Liver (tissue), 9 donors: Measurements from ENCODE around the gene FSIP1. TPM values are rescaled to one million over a fixed set of nuclear protein-coding genes. Genes with fewer than 3 reads are reported as not detected.

ENCODE experiments used
- DNase-seq: peaks from one replicate; pipeline ENCODE4 v3.0.0-alpha.2; 2017; ENCODE audit warnings: low spot score
- H3K27ac ChIP-seq, 2 donors: one replicate each; pipeline ENCODE4 v1.7.0; 2013; ENCODE audit warnings: inconsistent platforms in 2 of 2, low read length in 2 of 2, control low read depth in 1 of 2, low read depth in 1 of 2, mild to moderate bottlenecking in 1 of 2
- H3K27me3 ChIP-seq, 4 donors: one replicate each; pipeline versions ENCODE4 v1.6.1 to v1.7.0; 2013; ENCODE audit warnings: low read length in 3 of 4, inconsistent platforms in 1 of 4, mild to moderate bottlenecking in 1 of 4, moderate library complexity in 1 of 4; ENCODE audit not compliant: control insufficient read depth in 4 of 4, insufficient read depth in 4 of 4
- H3K36me3 ChIP-seq, 4 donors: one replicate each; pipeline versions ENCODE4 v1.6.1 to v1.7.0; 2013; ENCODE audit warnings: low read length in 3 of 4, mild to moderate bottlenecking in 3 of 4, low read depth in 1 of 4, moderate library complexity in 1 of 4; ENCODE audit not compliant: control insufficient read depth in 4 of 4, insufficient read depth in 3 of 4
- H3K4me1 ChIP-seq, 4 donors: one replicate each; pipeline versions ENCODE4 v1.6.1 to v1.7.0; 2013; ENCODE audit warnings: low read length in 3 of 4, mild to moderate bottlenecking in 3 of 4, moderate library complexity in 1 of 4; ENCODE audit not compliant: control insufficient read depth in 4 of 4, insufficient read depth in 4 of 4
- H3K4me3 ChIP-seq, 3 donors: one replicate each; pipeline versions ENCODE4 v1.6.1 to v1.7.0; 2013; ENCODE audit warnings: low read length in 3 of 3, control low read depth in 1 of 3, low read depth in 1 of 3, mild to moderate bottlenecking in 1 of 3
- H3K9ac ChIP-seq, 2 donors: one replicate each; pipeline ENCODE4 v1.7.0; 2013; ENCODE audit warnings: low read length in 2 of 2, mild to moderate bottlenecking in 2 of 2, moderate library complexity in 2 of 2, control low read depth in 1 of 2, low read depth in 1 of 2
- H3K9me3 ChIP-seq, 4 donors: one replicate each; pipeline versions ENCODE4 v1.6.1 to v1.7.0; 2013; ENCODE audit warnings: low read length in 3 of 4; ENCODE audit not compliant: control insufficient read depth in 4 of 4
- ATF3 ChIP-seq: IDR thresholded peaks from 2 replicates; pipeline ENCODE4 v1.6.1; 2016; ENCODE audit warnings: antibody characterized with exemption
- EGR1 ChIP-seq, 2 donors: IDR thresholded peaks; 2 replicates each; pipeline ENCODE4 v1.6.1; 2016 to 2018; ENCODE audit warnings: antibody characterized with exemption in 2 of 2, low read depth in 2 of 2
- FOXA1 ChIP-seq: IDR thresholded peaks from 2 replicates; pipeline ENCODE4 v1.6.1; 2016; ENCODE audit warnings: antibody characterized with exemption
- FOXA2 ChIP-seq: IDR thresholded peaks from 2 replicates; pipeline ENCODE4 v1.6.1; 2016; ENCODE audit warnings: antibody characterized with exemption
- GABPA ChIP-seq, 2 donors: IDR thresholded peaks in 1 of 2; conservative IDR thresholded peaks in 1 of 2; 2 replicates each; pipeline ENCODE4 v1.6.1; 2016; ENCODE audit warnings: antibody characterized with exemption in 2 of 2, mild to moderate bottlenecking in 1 of 2, moderate library complexity in 1 of 2
- HNF4A ChIP-seq, 2 donors: conservative IDR thresholded peaks; 2 replicates each; pipeline ENCODE4 v1.6.1; 2016; ENCODE audit warnings: antibody characterized with exemption in 2 of 2, mild to moderate bottlenecking in 2 of 2
- HNF4G ChIP-seq: IDR thresholded peaks from 2 replicates; pipeline ENCODE4 v1.6.1; 2016; ENCODE audit warnings: antibody characterized with exemption
- JUND ChIP-seq, 2 donors: IDR thresholded peaks; 2 replicates each; pipeline ENCODE4 v1.6.1; 2016; ENCODE audit warnings: antibody characterized with exemption in 2 of 2
- MAX ChIP-seq: IDR thresholded peaks from 2 replicates; pipeline ENCODE4 v1.6.1; 2016; ENCODE audit warnings: antibody characterized with exemption
- NR2F2 ChIP-seq: IDR thresholded peaks from 2 replicates; pipeline ENCODE4 v1.6.1; 2016; ENCODE audit warnings: antibody characterized with exemption
- RAD21 ChIP-seq, 2 donors: IDR thresholded peaks; 2 replicates each; pipeline ENCODE4 v1.6.1; 2016; ENCODE audit warnings: antibody characterized with exemption in 2 of 2, mild to moderate bottlenecking in 2 of 2
- RXRA ChIP-seq, 2 donors: IDR thresholded peaks; 2 replicates each; pipeline ENCODE4 v1.6.1; 2017 to 2018; ENCODE audit warnings: antibody characterized with exemption in 2 of 2, mild to moderate bottlenecking in 1 of 2
- SP1 ChIP-seq: IDR thresholded peaks from 2 replicates; pipeline ENCODE4 v1.6.1; 2018; ENCODE audit warnings: antibody characterized with exemption, mild to moderate bottlenecking
- TAF1 ChIP-seq: conservative IDR thresholded peaks from 2 replicates; pipeline ENCODE4 v1.6.1; 2016; ENCODE audit warnings: antibody characterized with exemption, mild to moderate bottlenecking
- YY1 ChIP-seq: IDR thresholded peaks from 2 replicates; pipeline ENCODE4 v1.6.1; 2016; ENCODE audit warnings: antibody characterized with exemption, mild to moderate bottlenecking
- whole genome bisulfite sequencing: extraction: QIAGEN DNeasy Blood & Tissue Kit; methylation state at CpG from one replicate; pipeline ENCODE4 v1.1.7; 2013; 5-methylcytosine and 5-hydroxymethylcytosine counted together
- polyA plus RNA-seq, 2 donors: library from polyadenylated mRNA; stranded (reverse) in 1 of 2; unstranded in 1 of 2; fragments of 200-250 nt in 1 of 2; fragments of >200 nt in 1 of 2; fragmentation: Nextera tagmentation in 1 of 2; extraction: Ambion mirVana in 1 of 2; gene quantifications; one replicate each; pipeline versions ENCODE4 v1.2.1 to v1.2.3, GENCODE V29; 2013 to 2015
- total RNA-seq, 2 donors: library from RNA; depleted of rRNA; stranded (reverse); fragments of >200 nt; gene quantifications; one replicate each; pipeline ENCODE4 v1.2.3, GENCODE V29; 2014
- TF ChIP-seq, protein P1 (sequence below): IDR thresholded peaks from 2 replicates; pipeline ENCODE4 v1.6.1; 2016; ENCODE audit warnings: antibody characterized with exemption
- TF ChIP-seq, protein P2 (sequence below): fragments of 150-350 bp; IDR thresholded peaks from 2 replicates; pipeline ENCODE4 v1.5.1; 2017; ENCODE audit warnings: improper control_type of control experiment, low read depth, low read length; ENCODE audit not compliant: missing input control
- TF ChIP-seq, protein P3 (sequence below): IDR thresholded peaks from 2 replicates; pipeline ENCODE4 v1.6.1; 2016; ENCODE audit warnings: antibody characterized with exemption, mild to moderate bottlenecking
- donor health status: healthy.
- donor health status: healthy.
- donor health status: healthy.
- donor health status: healthy.
- donor health status: healthy.

The FSIP1 gene
- total and polyA plus RNA-seq, 4 donors = 0.05 to 0.29 (median 0.13) TPM

GRCh38 chr15:39720621-39721611, 61.7 kb downstream of the FSIP1 start:
- no peaks in the 10 kb centered on the region for H3K9me3 ChIP-seq
- no peaks in the 10 kb centered on the region for H3K36me3 ChIP-seq
- WGBS = 87% methylated on average over 6 of the region's 6 CpGs
- no peak overlapping the region for H3K4me3 ChIP-seq
- TF ChIP-seq MAX (no peak), FOXA1 (no peak), SP1 (no peak), YY1 (no peak), GABPA (IDR thresholded peaks at IDR 0.05 in 1 of 2, conservative IDR thresholded peaks at IDR 0.05 in 1 of 2) (no peak), HNF4G (no peak), FOXA2 (no peak), TAF1 (no peak), RAD21 (IDR thresholded peaks at IDR 0.05) (no peak), EGR1 (IDR thresholded peaks at IDR 0.05; ENCODE audit: low read depth in 2 of 2) (no peak), NR2F2 (no peak), RXRA (IDR thresholded peaks at IDR 0.05) (no peak), HNF4A (conservative IDR thresholded peaks at IDR 0.05) (no peak), ATF3 (no peak), JUND (IDR thresholded peaks at IDR 0.05) (no peak)
- TF ChIP-seq, protein P1, sequence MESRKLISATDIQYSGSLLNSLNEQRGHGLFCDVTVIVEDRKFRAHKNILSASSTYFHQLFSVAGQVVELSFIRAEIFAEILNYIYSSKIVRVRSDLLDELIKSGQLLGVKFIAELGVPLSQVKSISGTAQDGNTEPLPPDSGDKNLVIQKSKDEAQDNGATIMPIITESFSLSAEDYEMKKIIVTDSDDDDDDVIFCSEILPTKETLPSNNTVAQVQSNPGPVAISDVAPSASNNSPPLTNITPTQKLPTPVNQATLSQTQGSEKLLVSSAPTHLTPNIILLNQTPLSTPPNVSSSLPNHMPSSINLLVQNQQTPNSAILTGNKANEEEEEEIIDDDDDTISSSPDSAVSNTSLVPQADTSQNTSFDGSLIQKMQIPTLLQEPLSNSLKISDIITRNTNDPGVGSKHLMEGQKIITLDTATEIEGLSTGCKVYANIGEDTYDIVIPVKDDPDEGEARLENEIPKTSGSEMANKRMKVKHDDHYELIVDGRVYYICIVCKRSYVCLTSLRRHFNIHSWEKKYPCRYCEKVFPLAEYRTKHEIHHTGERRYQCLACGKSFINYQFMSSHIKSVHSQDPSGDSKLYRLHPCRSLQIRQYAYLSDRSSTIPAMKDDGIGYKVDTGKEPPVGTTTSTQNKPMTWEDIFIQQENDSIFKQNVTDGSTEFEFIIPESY = no peak
- TF ChIP-seq, protein P2, sequence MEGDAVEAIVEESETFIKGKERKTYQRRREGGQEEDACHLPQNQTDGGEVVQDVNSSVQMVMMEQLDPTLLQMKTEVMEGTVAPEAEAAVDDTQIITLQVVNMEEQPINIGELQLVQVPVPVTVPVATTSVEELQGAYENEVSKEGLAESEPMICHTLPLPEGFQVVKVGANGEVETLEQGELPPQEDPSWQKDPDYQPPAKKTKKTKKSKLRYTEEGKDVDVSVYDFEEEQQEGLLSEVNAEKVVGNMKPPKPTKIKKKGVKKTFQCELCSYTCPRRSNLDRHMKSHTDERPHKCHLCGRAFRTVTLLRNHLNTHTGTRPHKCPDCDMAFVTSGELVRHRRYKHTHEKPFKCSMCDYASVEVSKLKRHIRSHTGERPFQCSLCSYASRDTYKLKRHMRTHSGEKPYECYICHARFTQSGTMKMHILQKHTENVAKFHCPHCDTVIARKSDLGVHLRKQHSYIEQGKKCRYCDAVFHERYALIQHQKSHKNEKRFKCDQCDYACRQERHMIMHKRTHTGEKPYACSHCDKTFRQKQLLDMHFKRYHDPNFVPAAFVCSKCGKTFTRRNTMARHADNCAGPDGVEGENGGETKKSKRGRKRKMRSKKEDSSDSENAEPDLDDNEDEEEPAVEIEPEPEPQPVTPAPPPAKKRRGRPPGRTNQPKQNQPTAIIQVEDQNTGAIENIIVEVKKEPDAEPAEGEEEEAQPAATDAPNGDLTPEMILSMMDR = no peak
- TF ChIP-seq, protein P3, sequence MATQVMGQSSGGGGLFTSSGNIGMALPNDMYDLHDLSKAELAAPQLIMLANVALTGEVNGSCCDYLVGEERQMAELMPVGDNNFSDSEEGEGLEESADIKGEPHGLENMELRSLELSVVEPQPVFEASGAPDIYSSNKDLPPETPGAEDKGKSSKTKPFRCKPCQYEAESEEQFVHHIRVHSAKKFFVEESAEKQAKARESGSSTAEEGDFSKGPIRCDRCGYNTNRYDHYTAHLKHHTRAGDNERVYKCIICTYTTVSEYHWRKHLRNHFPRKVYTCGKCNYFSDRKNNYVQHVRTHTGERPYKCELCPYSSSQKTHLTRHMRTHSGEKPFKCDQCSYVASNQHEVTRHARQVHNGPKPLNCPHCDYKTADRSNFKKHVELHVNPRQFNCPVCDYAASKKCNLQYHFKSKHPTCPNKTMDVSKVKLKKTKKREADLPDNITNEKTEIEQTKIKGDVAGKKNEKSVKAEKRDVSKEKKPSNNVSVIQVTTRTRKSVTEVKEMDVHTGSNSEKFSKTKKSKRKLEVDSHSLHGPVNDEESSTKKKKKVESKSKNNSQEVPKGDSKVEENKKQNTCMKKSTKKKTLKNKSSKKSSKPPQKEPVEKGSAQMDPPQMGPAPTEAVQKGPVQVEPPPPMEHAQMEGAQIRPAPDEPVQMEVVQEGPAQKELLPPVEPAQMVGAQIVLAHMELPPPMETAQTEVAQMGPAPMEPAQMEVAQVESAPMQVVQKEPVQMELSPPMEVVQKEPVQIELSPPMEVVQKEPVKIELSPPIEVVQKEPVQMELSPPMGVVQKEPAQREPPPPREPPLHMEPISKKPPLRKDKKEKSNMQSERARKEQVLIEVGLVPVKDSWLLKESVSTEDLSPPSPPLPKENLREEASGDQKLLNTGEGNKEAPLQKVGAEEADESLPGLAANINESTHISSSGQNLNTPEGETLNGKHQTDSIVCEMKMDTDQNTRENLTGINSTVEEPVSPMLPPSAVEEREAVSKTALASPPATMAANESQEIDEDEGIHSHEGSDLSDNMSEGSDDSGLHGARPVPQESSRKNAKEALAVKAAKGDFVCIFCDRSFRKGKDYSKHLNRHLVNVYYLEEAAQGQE = no peak
- no peaks in the 10 kb centered on the region for H3K4me1 ChIP-seq
- DNase-seq = no peak
- no peak overlapping the region for H3K9ac ChIP-seq
- no peaks in the 10 kb centered on the region for H3K27me3 ChIP-seq
- H3K27ac ChIP-seq = no peak overlapping the region
